Endothelial cell of umbilical vein (primary cell): ENCODE measurements around the gene ZKSCAN3.

Experiments used
- GATA2 ChIP-seq: IDR thresholded peaks from 2 replicates; pipeline ENCODE4 v1.7.0; 2011; ENCODE audit warnings: low read depth, mild to moderate bottlenecking, moderate library complexity, mixed read lengths, low read length; ENCODE audit not compliant: insufficient read length, insufficient read depth
- MYC ChIP-seq: IDR thresholded peaks from one replicate; pipeline ENCODE4 v1.6.1; 2011; ENCODE audit warnings: mild to moderate bottlenecking, low read depth, low read length
- TF ChIP-seq, protein P1 (sequence below), 2 donors: IDR thresholded peaks; 1 replicate in 1 of 2; 2 replicates in 1 of 2; pipeline ENCODE4 v1.5.1; 2011; ENCODE audit warnings: low read length in 2 of 2, mild to moderate bottlenecking in 2 of 2, moderate library complexity in 2 of 2, control low read depth in 1 of 2, inconsistent platforms in 1 of 2, low read depth in 1 of 2; ENCODE audit not compliant: insufficient read depth in 1 of 2; ENCODE audit errors: extremely low read depth in 1 of 2

DNA sequence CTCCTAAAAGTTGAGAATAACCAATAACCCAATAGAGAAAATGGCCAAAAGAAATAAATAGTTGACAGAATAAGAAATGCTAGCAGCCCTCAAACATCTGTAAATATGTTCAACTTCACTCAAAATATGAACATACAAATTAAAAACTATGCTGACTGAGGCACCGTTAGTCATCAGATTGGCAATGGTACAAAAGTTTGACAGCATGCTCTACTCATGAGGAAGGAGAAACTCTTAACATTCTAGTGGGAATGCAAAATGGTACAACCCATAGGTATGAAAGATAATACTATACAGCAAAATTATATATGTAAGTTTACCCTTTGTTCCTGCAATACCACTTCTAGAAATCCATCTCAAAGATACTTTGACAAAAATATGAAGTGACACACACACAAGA is 51.4 kb downstream of the ZKSCAN3 start:
- TF ChIP-seq, protein P1, sequence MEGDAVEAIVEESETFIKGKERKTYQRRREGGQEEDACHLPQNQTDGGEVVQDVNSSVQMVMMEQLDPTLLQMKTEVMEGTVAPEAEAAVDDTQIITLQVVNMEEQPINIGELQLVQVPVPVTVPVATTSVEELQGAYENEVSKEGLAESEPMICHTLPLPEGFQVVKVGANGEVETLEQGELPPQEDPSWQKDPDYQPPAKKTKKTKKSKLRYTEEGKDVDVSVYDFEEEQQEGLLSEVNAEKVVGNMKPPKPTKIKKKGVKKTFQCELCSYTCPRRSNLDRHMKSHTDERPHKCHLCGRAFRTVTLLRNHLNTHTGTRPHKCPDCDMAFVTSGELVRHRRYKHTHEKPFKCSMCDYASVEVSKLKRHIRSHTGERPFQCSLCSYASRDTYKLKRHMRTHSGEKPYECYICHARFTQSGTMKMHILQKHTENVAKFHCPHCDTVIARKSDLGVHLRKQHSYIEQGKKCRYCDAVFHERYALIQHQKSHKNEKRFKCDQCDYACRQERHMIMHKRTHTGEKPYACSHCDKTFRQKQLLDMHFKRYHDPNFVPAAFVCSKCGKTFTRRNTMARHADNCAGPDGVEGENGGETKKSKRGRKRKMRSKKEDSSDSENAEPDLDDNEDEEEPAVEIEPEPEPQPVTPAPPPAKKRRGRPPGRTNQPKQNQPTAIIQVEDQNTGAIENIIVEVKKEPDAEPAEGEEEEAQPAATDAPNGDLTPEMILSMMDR (IDR thresholded peaks at IDR 0.05; ENCODE audit: extremely low read depth in 1 of 2, insufficient read depth in 1 of 2, low read depth in 1 of 2, low read length in 2 of 2): no peak
- TF ChIP-seq GATA2: no peak
- TF ChIP-seq MYC: no peak
